HG03575 (cell line): ENCODE results near the gene GSTA1.
"Not testable (repeated sequence)": the region's sequence is repeated elsewhere in the genome, so short reads cannot be mapped to it uniquely, and the experiment has no call there.

Experiments
- ATAC-seq: cut with Tn5 transposase; IDR thresholded peaks from one replicate; pipeline ENCODE4 v1.9.1; 2021; ENCODE audit not compliant: unreplicated experiment, insufficient number of reproducible peaks, low FRiP score; ENCODE audit errors: extremely low read depth

GSTA1 gene

GRCh38 chr6:52803668-52804255 is at the start of gene GSTA1:
Gene GSTA1, minus strand, starts transcription at chr6:52803816. Its CDS starts 4,549 bp downstream, at chr6:52799267.
- not testable (repeated sequence) for ATAC-seq

GRCh38 chr6:52849137-52849536 is 45.5 kb upstream of the GSTA1 start:
- no peak for ATAC-seq

DNA sequence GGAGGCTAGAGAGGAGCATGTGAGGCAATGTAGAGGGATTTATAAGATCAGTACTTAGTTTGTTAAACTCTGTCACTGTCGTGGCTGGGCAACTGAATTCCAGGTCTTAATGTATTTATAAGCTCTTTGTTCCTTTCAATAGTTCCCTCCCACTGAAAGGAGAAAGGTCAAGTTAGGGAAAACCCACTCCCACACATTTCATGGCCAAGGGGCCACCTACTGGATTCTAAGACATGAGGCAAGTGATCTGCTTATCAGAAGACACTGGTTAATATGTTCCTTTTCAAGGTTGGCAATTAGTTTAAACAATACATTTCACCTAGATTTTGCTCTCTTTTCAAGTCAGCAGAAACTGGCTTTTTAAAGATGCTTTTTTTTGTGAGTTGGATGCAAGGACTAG is 42.4 kb upstream of the GSTA1 start:
- ATAC-seq = no peak

GRCh38 chr6:52843605-52844004 is 40.0 kb upstream of the GSTA1 start:
- ATAC-seq = no peak

GRCh38 chr6:52840763-52841585 is 37.4 kb upstream of the GSTA1 start, which contains the start of gene GSTA5:
Gene GSTA5, minus strand, starts transcription at chr6:52840813.
- ATAC-seq = no peak

- no peak for ATAC-seq
Observed at GRCh38 chr6:52839124-52840055, 35.8 kb upstream of the GSTA1 start.

DNA sequence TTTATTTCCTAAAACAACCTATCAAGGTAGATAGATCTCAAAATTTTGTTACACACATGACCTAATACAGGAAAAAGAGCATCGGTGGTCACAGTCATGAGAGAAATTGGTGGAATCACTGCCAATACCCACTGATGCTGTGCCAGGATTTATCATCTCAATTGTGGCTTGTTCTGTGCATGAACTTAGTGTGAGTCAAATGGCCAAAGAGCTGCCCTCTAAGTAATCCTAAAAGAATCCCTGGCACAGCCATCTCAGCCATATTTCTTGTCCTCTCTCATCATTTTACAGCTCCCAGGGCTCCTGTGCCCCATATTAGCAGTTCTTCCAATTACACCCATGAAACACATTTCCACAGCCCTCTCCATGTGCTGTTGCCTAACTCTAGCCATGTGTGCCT is 30.9 kb upstream of the GSTA1 start:
- no peak for ATAC-seq

DNA sequence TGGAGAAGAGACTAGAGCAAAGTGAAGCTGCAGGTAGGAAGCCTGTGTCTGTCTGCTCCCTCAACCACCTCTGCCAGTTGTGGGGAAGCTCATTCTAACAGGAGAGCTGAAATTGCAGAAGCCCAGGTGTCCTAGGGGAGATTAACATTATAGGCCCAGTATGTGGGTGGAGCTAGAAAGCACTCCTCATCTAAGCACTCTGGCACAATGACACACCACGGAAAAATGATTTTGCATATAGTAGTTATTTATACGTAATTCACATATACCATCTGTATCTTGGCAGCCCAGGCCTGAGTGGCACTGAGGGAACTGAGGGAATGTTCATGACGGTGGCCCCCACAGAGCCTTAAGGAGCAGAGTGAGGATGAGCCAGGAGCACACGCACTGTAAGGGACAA is 27.3 kb upstream of the GSTA1 start:
- not testable (repeated sequence) for ATAC-seq

- ATAC-seq = no peak
Observed at GRCh38 chr6:52829046-52829817, 25.6 kb upstream of the GSTA1 start.

DNA sequence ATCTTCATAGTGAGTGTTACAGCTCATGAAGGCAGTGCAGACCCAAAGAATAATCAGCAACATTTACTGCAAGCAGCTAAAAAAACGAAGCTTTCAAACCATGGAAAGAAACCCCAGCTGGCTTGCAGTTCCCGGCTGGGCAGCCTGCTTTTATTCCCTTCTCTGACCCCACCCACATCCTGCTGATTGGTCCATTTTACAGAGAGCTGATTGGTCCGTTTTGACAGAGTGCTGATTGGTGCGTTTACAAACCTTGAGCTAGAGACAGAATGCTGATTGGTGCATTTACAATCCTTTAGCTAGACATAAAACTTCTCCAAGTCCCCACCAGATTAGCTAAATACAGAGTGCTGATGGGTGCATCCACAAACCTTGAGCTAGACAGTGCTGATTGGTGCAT is 25.0 kb upstream of the GSTA1 start:
- ATAC-seq = not testable (repeated sequence)

- ATAC-seq = not testable (repeated sequence)
Observed at GRCh38 chr6:52827073-52827783, 23.6 kb upstream of the GSTA1 start.

DNA sequence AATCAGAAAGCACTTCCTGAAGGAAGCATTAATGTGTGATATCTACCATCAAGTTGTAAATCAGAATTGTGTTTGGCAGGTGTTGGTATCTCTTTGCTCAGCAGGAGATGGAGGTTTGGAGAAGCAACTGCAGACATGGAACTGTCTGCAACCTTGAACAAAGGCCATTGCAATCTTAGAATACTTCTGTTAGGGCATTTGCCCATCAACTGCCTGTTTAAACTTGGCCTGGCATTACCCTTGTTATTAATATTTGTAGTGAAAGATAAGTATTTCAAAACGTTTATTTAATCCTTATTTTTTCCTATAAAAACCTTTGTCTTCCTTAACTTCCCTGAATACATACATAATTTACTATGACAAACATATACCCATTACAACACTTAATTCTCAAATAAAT is 22.9 kb upstream of the GSTA1 start:
- ATAC-seq = no peak

- ATAC-seq = not testable (repeated sequence)
Observed at GRCh38 chr6:52825900-52826459, 22.4 kb upstream of the GSTA1 start.

DNA sequence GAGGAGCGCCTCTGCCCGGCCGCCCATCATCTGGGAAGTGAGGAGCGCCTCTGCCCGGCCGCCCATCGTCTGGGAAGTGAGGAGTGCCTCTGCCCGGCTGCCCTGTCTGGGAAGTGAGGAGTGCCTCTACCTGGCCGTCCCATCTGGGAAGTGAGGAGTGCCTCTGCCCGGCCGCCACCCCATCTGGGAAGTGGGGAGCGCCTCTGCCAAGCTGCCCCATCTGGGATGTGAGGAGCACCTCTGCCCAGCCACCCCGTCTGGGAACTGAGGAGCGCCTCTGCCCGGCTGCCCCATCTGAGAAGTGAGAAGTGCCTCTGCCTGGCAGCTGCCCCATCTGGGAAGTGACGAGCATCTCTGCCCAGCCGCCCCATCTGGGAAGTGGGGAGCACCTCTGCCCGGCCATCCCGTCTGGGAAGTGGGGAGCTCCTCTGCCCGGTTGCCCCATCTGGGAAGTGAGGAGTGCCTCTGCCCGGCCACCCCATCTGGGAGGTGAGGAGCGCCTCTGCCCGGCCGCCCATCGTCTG is 21.7 kb upstream of the GSTA1 start:
- not testable (repeated sequence) for ATAC-seq

- no peak for ATAC-seq
Observed at GRCh38 chr6:52821842-52822241, 18.2 kb upstream of the GSTA1 start.

GRCh38 chr6:52820198-52820597 is 16.6 kb upstream of the GSTA1 start:
- no peak for ATAC-seq

- no peak for ATAC-seq
Observed at GRCh38 chr6:52815167-52816092, 11.8 kb upstream of the GSTA1 start.
